Measurements from ENCODE around the gene ANP32A. TPM values are rescaled to one million over a fixed set of nuclear protein-coding genes. Genes with fewer than 3 reads are reported as not detected.

ANP32A gene
- total RNA-seq, 1 experiment from 2014 or later = 232 TPM

DNA sequence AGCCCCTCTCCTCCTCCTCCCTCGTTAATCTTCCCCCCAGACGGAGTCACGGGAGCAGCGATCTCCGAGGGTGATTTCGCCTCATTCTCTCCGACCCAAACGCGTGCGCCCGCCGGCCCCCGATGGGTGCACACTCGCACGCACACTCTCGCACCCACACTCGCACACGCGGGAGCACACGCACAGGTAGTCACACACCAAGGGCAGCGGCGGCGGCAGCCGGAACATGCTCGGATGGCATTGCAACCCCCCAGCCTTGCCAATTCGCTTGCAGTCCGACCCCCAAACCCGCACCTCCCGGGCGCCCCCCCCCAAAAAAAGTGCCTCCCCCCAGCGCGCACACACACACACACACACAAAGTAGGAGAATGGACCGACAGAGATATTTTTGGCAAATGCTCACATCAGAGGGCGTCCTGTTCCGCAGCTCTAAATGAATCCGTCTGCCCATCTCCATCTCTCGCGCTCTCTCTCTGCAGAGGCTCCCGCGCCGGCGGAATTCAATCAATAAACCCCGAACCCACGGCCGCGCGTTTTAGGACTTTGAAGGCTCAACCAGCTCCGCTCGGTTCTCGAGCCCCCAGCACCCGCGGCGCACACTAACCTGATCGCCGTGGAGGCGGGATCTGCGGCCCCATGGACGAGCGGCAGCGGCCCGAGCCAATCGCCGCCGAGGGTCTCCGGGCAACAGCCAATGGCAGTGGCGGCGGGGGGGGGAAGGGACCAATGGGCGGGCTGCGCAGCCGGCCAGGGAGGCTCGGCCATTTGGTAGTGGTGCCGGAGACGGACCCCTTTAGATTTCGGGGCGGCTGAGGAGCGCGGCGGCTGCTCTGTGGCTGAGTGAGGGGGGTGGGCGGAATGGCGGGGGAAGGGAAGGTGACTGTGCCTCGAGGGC is at the start of gene ANP32A (continued):
- TF ChIP-seq, protein P1, sequence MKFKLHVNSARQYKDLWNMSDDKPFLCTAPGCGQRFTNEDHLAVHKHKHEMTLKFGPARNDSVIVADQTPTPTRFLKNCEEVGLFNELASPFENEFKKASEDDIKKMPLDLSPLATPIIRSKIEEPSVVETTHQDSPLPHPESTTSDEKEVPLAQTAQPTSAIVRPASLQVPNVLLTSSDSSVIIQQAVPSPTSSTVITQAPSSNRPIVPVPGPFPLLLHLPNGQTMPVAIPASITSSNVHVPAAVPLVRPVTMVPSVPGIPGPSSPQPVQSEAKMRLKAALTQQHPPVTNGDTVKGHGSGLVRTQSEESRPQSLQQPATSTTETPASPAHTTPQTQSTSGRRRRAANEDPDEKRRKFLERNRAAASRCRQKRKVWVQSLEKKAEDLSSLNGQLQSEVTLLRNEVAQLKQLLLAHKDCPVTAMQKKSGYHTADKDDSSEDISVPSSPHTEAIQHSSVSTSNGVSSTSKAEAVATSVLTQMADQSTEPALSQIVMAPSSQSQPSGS (CRISPR knock-in tag; IDR thresholded peaks at IDR 0.05; ENCODE audit: borderline replicate concordance, low read depth) = no peak
- TF ChIP-seq, protein P2, sequence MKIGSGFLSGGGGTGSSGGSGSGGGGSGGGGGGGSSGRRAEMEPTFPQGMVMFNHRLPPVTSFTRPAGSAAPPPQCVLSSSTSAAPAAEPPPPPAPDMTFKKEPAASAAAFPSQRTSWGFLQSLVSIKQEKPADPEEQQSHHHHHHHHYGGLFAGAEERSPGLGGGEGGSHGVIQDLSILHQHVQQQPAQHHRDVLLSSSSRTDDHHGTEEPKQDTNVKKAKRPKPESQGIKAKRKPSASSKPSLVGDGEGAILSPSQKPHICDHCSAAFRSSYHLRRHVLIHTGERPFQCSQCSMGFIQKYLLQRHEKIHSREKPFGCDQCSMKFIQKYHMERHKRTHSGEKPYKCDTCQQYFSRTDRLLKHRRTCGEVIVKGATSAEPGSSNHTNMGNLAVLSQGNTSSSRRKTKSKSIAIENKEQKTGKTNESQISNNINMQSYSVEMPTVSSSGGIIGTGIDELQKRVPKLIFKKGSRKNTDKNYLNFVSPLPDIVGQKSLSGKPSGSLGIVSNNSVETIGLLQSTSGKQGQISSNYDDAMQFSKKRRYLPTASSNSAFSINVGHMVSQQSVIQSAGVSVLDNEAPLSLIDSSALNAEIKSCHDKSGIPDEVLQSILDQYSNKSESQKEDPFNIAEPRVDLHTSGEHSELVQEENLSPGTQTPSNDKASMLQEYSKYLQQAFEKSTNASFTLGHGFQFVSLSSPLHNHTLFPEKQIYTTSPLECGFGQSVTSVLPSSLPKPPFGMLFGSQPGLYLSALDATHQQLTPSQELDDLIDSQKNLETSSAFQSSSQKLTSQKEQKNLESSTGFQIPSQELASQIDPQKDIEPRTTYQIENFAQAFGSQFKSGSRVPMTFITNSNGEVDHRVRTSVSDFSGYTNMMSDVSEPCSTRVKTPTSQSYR (CRISPR knock-in tag; IDR thresholded peaks at IDR 0.05) = no peak
- TF ChIP-seq TCF7 (CRISPR knock-in tag; IDR thresholded peaks at IDR 0.05; ENCODE audit: low read depth) (no peak), ZNF219 (CRISPR knock-in tag; IDR thresholded peaks at IDR 0.05; ENCODE audit: borderline replicate concordance) (no peak), IRF2 (CRISPR knock-in tag; IDR thresholded peaks at IDR 0.05; ENCODE audit: borderline replicate concordance, low read depth) (no peak), ATF1 (CRISPR knock-in tag; IDR thresholded peaks at IDR 0.05) (no peak)
- TF ChIP-seq, protein P3, sequence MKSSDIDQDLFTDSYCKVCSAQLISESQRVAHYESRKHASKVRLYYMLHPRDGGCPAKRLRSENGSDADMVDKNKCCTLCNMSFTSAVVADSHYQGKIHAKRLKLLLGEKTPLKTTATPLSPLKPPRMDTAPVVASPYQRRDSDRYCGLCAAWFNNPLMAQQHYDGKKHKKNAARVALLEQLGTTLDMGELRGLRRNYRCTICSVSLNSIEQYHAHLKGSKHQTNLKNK (CRISPR knock-in tag; IDR thresholded peaks at IDR 0.05) = no peak
- TF ChIP-seq, protein P4, sequence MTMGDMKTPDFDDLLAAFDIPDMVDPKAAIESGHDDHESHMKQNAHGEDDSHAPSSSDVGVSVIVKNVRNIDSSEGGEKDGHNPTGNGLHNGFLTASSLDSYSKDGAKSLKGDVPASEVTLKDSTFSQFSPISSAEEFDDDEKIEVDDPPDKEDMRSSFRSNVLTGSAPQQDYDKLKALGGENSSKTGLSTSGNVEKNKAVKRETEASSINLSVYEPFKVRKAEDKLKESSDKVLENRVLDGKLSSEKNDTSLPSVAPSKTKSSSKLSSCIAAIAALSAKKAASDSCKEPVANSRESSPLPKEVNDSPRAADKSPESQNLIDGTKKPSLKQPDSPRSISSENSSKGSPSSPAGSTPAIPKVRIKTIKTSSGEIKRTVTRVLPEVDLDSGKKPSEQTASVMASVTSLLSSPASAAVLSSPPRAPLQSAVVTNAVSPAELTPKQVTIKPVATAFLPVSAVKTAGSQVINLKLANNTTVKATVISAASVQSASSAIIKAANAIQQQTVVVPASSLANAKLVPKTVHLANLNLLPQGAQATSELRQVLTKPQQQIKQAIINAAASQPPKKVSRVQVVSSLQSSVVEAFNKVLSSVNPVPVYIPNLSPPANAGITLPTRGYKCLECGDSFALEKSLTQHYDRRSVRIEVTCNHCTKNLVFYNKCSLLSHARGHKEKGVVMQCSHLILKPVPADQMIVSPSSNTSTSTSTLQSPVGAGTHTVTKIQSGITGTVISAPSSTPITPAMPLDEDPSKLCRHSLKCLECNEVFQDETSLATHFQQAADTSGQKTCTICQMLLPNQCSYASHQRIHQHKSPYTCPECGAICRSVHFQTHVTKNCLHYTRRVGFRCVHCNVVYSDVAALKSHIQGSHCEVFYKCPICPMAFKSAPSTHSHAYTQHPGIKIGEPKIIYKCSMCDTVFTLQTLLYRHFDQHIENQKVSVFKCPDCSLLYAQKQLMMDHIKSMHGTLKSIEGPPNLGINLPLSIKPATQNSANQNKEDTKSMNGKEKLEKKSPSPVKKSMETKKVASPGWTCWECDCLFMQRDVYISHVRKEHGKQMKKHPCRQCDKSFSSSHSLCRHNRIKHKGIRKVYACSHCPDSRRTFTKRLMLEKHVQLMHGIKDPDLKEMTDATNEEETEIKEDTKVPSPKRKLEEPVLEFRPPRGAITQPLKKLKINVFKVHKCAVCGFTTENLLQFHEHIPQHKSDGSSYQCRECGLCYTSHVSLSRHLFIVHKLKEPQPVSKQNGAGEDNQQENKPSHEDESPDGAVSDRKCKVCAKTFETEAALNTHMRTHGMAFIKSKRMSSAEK (CRISPR knock-in tag; IDR thresholded peaks at IDR 0.05; ENCODE audit: borderline replicate concordance) = no peak
- TF ChIP-seq, protein P5, sequence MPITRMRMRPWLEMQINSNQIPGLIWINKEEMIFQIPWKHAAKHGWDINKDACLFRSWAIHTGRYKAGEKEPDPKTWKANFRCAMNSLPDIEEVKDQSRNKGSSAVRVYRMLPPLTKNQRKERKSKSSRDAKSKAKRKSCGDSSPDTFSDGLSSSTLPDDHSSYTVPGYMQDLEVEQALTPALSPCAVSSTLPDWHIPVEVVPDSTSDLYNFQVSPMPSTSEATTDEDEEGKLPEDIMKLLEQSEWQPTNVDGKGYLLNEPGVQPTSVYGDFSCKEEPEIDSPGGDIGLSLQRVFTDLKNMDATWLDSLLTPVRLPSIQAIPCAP (CRISPR knock-in tag; IDR thresholded peaks at IDR 0.05) = no peak
- TF ChIP-seq, protein P6, sequence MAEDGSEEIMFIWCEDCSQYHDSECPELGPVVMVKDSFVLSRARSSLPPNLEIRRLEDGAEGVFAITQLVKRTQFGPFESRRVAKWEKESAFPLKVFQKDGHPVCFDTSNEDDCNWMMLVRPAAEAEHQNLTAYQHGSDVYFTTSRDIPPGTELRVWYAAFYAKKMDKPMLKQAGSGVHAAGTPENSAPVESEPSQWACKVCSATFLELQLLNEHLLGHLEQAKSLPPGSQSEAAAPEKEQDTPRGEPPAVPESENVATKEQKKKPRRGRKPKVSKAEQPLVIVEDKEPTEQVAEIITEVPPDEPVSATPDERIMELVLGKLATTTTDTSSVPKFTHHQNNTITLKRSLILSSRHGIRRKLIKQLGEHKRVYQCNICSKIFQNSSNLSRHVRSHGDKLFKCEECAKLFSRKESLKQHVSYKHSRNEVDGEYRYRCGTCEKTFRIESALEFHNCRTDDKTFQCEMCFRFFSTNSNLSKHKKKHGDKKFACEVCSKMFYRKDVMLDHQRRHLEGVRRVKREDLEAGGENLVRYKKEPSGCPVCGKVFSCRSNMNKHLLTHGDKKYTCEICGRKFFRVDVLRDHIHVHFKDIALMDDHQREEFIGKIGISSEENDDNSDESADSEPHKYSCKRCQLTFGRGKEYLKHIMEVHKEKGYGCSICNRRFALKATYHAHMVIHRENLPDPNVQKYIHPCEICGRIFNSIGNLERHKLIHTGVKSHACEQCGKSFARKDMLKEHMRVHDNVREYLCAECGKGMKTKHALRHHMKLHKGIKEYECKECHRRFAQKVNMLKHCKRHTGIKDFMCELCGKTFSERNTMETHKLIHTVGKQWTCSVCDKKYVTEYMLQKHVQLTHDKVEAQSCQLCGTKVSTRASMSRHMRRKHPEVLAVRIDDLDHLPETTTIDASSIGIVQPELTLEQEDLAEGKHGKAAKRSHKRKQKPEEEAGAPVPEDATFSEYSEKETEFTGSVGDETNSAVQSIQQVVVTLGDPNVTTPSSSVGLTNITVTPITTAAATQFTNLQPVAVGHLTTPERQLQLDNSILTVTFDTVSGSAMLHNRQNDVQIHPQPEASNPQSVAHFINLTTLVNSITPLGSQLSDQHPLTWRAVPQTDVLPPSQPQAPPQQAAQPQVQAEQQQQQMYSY (CRISPR knock-in tag; IDR thresholded peaks at IDR 0.05) = no peak
